ENCODE results near the gene AP1AR. TPM values are rescaled to one million over a fixed set of nuclear protein-coding genes. Genes with fewer than 3 reads are reported as not detected.
"Not testable (repeated sequence)": the region's sequence is repeated elsewhere in the genome, so short reads cannot be mapped to it uniquely, and the experiment has no call there.

The AP1AR gene
- polyA plus RNA-seq, 3 donors: 34.5 to 40.4 (median 34.7) TPM

DNA sequence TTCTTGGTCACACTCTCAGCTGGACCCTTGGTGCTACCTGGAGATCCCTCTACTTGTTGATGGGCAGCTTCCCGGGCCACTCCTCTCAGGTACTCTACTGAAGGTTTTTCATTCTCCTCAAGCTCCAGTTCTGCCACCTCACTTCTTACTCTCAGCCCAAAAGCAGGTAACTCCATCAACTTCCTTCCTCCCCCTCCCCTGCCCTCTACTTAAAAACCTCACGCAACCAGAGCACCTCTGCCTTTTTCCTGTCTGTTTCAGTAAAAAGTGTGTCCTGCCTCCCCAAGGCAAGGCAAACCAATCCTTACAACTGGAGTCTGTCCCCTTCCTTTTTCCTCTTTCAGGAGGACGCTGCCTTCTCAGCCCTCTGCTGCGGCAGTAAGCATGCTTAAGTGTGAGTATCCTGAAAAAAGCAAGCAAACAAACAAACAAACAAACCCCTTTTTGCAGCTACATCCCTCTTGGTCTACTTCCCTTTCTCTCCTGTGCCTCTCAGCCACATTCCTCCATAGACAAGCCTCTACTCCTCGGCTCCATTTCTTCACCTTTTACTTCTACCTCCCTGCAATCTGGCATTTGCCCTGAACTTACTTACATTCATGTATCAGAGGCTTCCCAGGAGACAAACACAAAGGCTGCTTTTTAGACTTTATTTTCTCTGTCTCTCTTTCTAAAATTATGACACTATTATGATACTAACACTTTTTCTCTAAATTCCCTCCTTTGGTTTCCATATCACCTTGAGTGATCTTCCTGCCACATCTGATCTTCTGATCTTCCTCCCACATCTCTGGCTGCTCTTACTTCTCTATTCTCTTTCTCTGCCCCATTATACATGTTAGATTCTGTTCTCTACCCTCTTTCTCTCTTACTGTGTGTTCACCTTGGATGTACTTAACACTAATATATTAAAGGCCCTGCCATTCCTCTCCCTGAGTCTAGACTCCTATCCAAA lies 71.0 kb downstream of the AP1AR start:
- DNase-seq: no peak

DNA sequence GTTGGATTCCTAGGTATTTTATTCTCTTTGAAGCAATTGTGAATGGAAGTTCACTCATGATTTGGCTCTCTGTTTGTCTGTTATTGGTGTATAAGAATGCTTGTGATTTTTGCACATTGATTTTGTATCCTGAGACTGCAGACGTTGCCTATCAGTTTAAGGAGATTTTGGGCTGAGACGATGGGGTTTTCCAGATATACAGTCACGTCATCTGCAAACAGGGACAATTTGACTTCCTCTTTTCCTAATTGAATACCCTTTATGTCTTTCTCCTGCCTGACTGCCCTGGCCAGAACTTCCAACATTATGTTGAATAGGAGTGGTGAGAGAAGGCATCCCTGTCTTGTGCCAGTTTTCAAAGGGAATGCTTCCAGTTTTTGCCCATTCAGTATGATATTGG lies 73.9 kb downstream of the AP1AR start:
- DNase-seq: not testable (repeated sequence)

DNA sequence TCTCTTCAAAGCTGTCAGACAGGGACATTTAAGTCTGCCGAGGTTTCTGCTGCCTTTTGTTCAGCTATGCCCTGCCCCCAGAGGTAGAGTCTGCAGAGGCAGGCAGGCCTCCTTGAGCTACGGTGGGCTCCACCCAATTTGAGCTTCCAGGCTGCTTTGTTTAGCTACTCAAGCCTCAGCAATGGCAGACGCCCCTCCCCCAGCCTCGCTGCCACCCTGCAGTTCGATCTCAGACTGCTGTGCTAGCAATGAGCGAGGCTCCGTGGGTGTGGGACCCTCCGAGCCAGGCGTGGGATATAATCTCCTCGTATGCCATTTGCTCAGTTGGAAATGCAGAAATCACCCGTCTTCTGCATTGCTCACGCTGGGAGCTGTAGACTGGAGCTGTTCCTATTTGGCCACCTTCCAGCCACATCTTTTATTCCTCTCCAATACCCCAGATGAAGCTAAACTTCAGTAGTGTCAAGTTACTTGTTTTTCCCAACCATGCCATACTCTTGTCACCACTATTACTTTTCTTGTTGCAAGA lies 77.7 kb downstream of the AP1AR start:
- DNase-seq: not testable (repeated sequence)

DNA sequence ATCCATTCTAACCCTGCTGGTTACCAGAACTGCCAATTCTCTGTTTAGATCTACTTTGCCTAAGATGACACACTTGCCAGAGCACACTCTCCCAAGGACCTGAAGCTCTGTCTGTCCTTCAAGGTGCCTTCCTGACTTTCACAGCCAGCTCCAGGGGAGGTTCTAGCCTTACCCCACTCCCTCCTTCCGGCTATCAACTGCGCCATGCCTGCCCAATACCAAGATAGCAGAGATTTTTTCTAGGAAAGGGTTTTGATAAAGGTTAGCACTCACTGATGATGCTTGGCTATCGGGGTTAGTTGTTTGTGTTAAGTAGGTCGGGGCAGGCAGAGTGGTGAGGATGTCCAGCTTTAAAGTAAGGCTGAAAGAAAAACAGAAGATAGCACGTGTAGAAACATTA lies 79.9 kb downstream of the AP1AR start:
- no peak for DNase-seq

DNA sequence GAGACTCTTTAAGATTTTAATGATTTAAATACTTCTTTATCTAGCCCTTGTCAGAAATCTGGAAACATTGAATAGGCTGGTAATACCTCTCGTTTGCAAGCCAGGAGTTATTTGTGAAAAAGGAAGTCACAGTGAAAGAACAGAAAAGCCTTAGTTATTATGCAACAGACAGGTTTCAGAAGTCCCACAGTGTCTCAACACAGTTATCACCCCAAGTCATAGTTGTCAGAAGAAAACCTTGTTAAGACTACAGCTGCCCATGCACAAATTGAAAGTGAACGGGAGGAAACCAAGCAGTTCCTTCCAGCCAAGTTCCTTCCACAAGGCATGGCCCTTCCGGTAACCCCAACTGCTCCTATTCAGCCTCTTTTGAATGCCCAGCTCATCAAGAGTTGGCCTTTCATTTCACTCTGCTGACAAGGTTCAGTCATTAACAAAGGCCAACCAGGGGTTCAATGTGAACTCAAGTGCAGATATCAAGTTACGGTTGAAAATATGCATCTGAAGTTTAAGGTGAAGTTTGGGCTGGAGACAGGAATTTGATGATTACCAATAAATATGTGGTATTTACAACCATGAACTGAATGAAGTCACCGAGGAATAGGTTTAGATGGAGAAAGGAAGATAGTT lies 81.1 kb downstream of the AP1AR start:
- DNase-seq: no peak

DNA sequence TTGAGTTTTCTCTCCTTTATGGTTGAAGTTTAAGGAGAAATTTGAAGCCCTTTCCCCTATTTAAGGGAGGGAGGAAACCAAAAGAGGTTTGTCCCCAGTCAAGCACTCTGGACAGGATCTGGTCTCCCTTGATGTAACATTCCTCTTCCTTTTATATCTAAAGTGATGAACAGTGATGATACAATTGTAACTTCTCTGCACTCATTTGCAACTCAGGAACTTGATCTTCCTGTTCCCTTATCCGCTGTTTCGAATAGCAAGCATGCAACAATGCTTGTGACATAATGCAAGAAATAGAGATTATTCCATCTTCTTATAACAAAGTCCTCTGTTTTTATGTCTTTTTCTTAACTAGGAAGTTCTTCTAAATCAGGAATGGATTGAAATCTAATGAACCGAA lies 83.9 kb downstream of the AP1AR start:
- no peak for DNase-seq

DNA sequence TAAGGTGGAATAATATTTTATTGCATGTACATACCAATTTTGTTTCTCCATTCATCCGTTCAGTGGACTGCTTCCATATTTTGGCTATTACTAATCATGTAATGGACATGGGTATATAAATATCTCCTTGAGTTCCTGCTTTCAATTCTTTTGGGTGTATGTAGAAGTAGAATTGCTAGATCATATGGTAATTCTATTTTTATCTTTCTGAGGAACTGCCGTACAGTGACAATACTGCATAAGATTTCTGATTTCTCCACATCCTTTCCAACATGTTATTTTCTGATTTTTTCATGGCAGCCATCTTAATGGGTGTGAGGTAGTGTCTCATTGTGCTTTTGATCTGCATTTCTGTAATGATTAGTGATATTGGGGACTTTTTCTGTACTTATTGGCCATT lies 84.8 kb downstream of the AP1AR start:
- no peak for DNase-seq

DNA sequence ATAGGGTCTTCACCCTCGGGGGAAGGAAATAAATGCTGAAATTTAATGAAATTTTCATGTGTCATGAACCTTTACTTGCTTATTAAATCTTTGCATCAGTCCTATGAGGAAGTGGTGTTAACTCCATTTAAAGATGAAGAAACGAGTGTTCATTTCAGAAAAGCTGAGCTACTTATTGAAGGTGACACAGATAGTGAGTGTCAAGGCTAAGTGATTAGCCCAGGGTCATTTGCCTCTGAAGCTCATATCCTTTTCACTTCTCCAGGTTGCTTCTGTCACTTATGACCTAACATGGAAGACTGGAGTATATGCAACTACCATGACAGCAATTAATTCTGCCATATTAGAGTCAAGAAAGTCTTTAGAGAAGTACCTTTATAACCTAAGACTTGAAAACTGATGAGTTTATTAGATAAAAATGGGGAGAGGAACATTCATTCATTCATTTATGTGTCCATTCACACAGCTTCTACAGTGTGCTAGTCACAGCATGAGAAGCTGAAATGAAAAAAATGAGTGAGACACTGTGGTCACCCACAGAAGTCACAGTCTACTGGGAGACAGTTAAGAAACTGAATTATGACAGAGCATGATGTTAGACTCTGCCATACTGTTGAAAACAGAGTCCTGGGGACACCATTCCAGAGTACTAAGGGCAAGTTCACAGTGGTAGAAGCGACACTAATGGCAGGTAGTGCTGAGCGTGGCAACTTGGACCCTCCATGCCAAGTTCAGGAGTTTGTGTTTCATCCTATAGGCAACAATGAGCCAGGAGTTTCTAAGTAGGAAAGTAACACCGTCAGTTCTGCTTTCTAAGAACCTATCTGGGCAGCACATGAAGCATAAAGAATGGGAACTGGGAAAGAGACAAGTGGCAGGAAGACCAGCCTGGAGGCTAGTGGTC lies 86.9 kb downstream of the AP1AR start:
- no peak for DNase-seq

Other genes with a start within 250 kb of the AP1AR start
- gene FAM241A, start 86.3 kb upstream of the AP1AR start, polyA plus RNA-seq (ENCODE audit: insufficient read length in 3 of 3): 1 to 10 TPM; 1.1 to 1.5 (median 1.3) TPM
- gene TIFA, start 54.1 kb downstream of the AP1AR start, polyA plus RNA-seq (ENCODE audit: insufficient read length in 3 of 3): 10 to 100 TPM; 12.4 to 15.8 (median 15.2) TPM
- gene ALPK1, start 65.6 kb downstream of the AP1AR start, polyA plus RNA-seq (ENCODE audit: insufficient read length in 3 of 3): 10 to 100 TPM; 10.0 to 19.4 (median 17.0) TPM

Data from renal pelvis (tissue), 4 donors.